GM12878 (cell line): ENCODE data around the gene MAT2B.

Experiments
- BACH1 ChIP-seq: fragments of 450-650 bp; IDR thresholded peaks from 2 replicates; pipeline ENCODE4 v1.6.1; 2017; ENCODE audit warnings: mild to moderate bottlenecking, borderline replicate concordance
- CREM ChIP-seq: IDR thresholded peaks from 2 replicates; pipeline ENCODE4 v1.6.1; 2014; ENCODE audit warnings: antibody characterized with exemption, low read depth
- CTCF ChIP-seq, 3 experiments: IDR thresholded peaks in 2 of 3; conservative IDR thresholded peaks in 1 of 3; 2 replicates each; pipeline ENCODE4 v1.5.1; 2011; ENCODE audit warnings: low read depth in 3 of 3, low read length in 3 of 3, mild to moderate bottlenecking in 3 of 3, control low read depth in 2 of 3, moderate library complexity in 2 of 3, inconsistent platforms in 1 of 3, mixed read lengths in 1 of 3; ENCODE audit not compliant: control insufficient read depth in 2 of 3, insufficient read depth in 1 of 3; ENCODE audit errors: extremely low read depth in 1 of 3
- NFYA ChIP-seq: IDR thresholded peaks from 2 replicates; pipeline ENCODE4 v1.6.1; 2011; ENCODE audit warnings: low read depth, mild to moderate bottlenecking, low read length, improper control_type of control experiment, borderline replicate concordance
- NKRF ChIP-seq: fragments of 450-650 bp; conservative IDR thresholded peaks from 2 replicates; pipeline ENCODE4 v1.6.1; 2017; ENCODE audit warnings: mild to moderate bottlenecking, moderate library complexity

- TF ChIP-seq CTCF (IDR thresholded peaks at IDR 0.05 in 2 of 3, conservative IDR thresholded peaks at IDR 0.05 in 1 of 3; ENCODE audit: control insufficient read depth in 2 of 3, extremely low read depth in 1 of 3, insufficient read depth in 1 of 3, low read depth in 3 of 3, low read length in 3 of 3) (no peak), NKRF (no peak), BACH1 (no peak), CREM (no peak), NFYA (no peak)
Measured at GRCh38 chr5:163504079-163504931, 1.1 kb upstream of the MAT2B start.
